ENCODE measurements around the gene HYAL3. TPM values are rescaled to one million over a fixed set of nuclear protein-coding genes. Genes with fewer than 3 reads are reported as not detected.

Gene HYAL3, protein sequence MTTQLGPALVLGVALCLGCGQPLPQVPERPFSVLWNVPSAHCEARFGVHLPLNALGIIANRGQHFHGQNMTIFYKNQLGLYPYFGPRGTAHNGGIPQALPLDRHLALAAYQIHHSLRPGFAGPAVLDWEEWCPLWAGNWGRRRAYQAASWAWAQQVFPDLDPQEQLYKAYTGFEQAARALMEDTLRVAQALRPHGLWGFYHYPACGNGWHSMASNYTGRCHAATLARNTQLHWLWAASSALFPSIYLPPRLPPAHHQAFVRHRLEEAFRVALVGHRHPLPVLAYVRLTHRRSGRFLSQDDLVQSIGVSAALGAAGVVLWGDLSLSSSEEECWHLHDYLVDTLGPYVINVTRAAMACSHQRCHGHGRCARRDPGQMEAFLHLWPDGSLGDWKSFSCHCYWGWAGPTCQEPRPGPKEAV
- 1 to 10 TPM in 1 of 2 donors, under 1 TPM in 1; 0.35 to 1.4 TPM for total RNA-seq

DNA sequence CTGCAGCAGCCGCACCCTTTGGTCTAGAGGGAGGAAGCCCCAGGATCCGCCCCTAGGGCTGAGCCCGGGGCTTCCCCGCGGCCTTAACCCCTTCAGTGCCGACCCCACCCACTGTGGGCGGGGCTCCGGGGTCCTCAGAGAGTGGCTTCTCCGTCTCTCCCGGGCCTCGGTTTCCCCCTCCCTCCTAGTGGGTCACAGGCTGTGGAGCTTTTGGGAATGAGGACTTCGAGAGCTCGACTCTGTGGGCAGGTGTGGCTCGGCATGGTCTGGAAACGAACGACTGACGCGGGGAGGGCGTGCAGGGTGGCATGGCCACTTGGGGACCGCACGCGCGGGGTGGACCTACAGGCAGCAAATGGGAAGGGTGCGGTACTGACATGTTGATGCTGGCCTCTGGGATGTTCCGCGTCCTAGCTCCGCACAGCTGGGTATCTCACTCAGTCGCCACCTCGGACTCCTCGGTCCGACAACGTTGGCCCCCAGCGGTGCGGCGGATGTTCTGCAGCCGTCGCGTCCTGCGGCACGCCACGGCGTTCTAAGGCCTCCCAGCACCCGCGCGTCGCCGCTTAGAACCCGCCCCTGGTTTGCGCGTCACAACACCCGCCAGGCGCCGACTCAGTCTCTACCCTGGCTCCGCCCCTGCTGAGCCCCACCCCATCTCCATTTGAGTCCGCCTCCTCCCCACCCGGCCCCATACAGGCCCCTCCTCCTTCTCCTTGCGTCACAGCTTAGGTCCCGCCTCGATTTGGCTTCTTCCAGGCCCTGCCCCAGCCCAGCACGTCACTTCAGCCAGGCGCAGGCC lies at the start of gene HYAL3, which contains the start of gene NAA80:
Gene HYAL3, minus strand, starts transcription at position 570 of the 802 bp plus-strand sequence. CDS start 3,803 bp downstream, outside the sequence.
Gene NAA80, minus strand, starts transcription at position 570 of the 802 bp plus-strand sequence. CDS start 1,942 bp downstream, outside the sequence.
- TF ChIP-seq, protein P1, sequence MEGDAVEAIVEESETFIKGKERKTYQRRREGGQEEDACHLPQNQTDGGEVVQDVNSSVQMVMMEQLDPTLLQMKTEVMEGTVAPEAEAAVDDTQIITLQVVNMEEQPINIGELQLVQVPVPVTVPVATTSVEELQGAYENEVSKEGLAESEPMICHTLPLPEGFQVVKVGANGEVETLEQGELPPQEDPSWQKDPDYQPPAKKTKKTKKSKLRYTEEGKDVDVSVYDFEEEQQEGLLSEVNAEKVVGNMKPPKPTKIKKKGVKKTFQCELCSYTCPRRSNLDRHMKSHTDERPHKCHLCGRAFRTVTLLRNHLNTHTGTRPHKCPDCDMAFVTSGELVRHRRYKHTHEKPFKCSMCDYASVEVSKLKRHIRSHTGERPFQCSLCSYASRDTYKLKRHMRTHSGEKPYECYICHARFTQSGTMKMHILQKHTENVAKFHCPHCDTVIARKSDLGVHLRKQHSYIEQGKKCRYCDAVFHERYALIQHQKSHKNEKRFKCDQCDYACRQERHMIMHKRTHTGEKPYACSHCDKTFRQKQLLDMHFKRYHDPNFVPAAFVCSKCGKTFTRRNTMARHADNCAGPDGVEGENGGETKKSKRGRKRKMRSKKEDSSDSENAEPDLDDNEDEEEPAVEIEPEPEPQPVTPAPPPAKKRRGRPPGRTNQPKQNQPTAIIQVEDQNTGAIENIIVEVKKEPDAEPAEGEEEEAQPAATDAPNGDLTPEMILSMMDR (IDR thresholded peaks at IDR 0.05), result peak; percentile 50

DNA sequence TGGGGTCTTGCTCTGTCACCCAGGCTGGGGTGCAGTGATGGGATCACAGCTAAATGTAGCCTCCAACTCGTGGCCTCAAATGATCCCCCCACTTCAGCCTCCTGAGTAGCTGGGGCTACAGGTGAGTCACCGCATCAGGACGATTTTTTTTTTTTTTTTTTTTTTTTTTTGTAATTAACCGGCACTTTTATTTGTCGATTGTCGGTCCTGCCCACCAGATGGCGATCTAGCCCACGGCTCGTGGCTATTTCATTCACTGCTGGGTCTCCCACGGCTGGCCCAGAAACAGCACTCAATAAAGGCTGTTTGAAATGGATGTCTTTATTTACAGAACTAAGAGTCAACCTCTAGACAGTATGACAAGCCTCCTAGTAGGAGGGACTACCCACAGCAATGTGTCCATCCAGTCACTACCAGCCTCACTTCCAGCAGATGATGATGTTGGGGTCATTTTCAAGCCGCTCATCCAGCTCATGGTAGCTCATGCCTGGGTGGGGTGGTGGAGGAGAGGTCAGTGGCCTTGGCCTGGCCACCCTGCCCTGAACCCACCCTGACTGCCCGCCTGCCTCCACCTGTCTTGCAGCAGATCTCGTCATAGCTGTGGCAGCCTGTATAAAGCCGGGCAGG lies 48.1 kb upstream of the HYAL3 start:
- H3K4me3 ChIP-seq, result no peak overlapping the region
- DNase-seq (ENCODE audit: low spot score), result no peak

More for the DNA sequence above, at the start of gene HYAL3, which contains the start of gene NAA80:
- peak within 1 kb of the TSS; percentile 94 for H3K4me3 ChIP-seq
- no peaks in the 10 kb centered on the region for H3K9me3 ChIP-seq
- no peaks in the 10 kb centered on the region for H3K27me3 ChIP-seq (replicated peaks; ENCODE audit: insufficient read depth)
- peak within 1 kb of the TSS; percentile 72 to 87 for H3K27ac ChIP-seq
- peak; percentile 99 for DNase-seq (ENCODE audit: low spot score)
- ATAC-seq (ENCODE audit: insufficient number of reproducible peaks, low FRiP score, low read depth), result peak; percentile 82
- no peaks in the 10 kb centered on the region for H3K36me3 ChIP-seq
- H3K4me1 ChIP-seq (ENCODE audit: control insufficient read depth in 1 of 2, low read depth in 2 of 2), result peaks cover 16 to 25% of the 10 kb centered on the region in 2 donors

DNA sequence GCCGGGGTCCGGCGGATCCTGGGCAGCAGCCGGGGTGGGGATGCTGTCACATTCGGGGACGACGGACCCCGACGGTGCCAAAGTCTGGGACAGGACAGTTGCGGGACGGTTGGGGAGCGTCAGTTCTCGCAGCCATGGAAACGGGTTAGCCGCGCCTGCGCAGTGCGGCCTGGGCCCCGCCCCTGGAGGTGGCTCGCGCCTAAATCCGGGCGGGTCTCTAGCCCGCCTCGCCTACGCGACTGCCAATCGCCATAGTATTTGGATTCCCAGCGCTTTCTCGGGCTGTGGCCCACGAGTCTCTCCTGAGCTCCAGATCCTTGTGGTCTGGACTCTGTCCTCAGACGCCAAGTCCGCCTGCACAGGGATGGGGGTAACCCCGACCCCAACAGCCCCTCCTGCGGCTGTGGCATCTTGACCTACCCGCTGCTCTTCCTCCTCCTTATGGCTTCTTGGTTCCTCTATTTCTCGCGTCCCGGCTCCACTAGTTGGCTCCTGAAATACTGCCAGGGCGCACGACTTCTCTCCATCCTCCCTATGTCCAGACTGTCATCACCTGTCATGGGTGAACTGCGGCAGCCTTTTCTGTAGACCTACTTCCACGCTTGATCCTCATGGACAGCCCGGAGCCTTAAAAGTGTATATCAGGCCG lies 46.5 kb upstream of the HYAL3 start, which contains the start of gene ZMYND10:
Gene ZMYND10, minus strand, starts transcription at position 147 of the 649 bp plus-strand sequence. CDS start 153 bp downstream, outside the sequence.
- ATAC-seq (ENCODE audit: insufficient number of reproducible peaks, low FRiP score, low read depth), result no peak
- H3K4me3 ChIP-seq, result peak within 1 kb of the TSS; percentile 66
- no peaks in the 10 kb centered on the region for H3K9me3 ChIP-seq
- no peak within 1 kb of the TSS for H3K27ac ChIP-seq
- no peaks in the 10 kb centered on the region for H3K27me3 ChIP-seq (replicated peaks; ENCODE audit: insufficient read depth)
- H3K36me3 ChIP-seq, result peaks cover 9% of the 10 kb centered on the region
- TF ChIP-seq, protein P1 (IDR thresholded peaks at IDR 0.05), result no peak
- DNase-seq (ENCODE audit: low spot score), result no peak
- H3K4me1 ChIP-seq (ENCODE audit: control insufficient read depth in 1 of 2, low read depth in 2 of 2), result peaks cover 14 to 43% of the 10 kb centered on the region in 2 donors

More for the DNA sequence above, 48.1 kb upstream of the HYAL3 start:
- no peak for ATAC-seq (ENCODE audit: insufficient number of reproducible peaks, low FRiP score, low read depth)
- no peaks in the 10 kb centered on the region for H3K9me3 ChIP-seq
- H3K4me1 ChIP-seq (ENCODE audit: control insufficient read depth in 1 of 2, low read depth in 2 of 2), result peaks cover 16 to 44% of the 10 kb centered on the region in 2 donors
- H3K27ac ChIP-seq, result peak overlapping the region in 1 of 2 donors; percentile 9
- TF ChIP-seq, protein P1 (IDR thresholded peaks at IDR 0.05), result peak; percentile 48
- peaks cover 9% of the 10 kb centered on the region for H3K36me3 ChIP-seq
- no peaks in the 10 kb centered on the region for H3K27me3 ChIP-seq (replicated peaks; ENCODE audit: insufficient read depth)

DNA sequence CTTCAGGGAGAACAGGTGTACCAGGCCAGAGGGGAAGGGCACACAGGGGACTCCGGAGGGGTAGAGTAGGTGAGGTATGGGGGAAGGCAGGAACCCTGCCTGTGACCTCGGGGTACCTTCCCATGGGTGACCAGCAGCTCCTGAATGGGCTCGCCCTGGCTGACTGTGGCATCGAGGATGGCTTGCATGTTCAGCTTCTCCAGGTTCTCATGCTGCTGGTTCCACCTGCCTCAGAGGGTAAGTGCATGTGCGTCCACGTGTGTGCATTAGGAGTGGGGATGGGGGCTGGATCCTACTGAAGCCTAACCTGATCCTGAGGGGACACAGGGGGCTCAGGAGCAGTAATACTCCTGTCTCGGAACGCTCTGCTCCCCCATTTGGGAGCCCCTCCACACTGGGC lies 45.8 kb upstream of the HYAL3 start:
- DNase-seq (ENCODE audit: low spot score) (no peak), ATAC-seq (ENCODE audit: insufficient number of reproducible peaks, low FRiP score, low read depth) (no peak)
- TF ChIP-seq, protein P1 (IDR thresholded peaks at IDR 0.05), result no peak
- no peaks in the 10 kb centered on the region for H3K9me3 ChIP-seq
- H3K4me3 ChIP-seq, result peak overlapping the region; percentile 66
- H3K4me1 ChIP-seq (ENCODE audit: control insufficient read depth in 1 of 2, low read depth in 2 of 2), result peaks cover 14 to 45% of the 10 kb centered on the region in 2 donors
- H3K27me3 ChIP-seq (replicated peaks; ENCODE audit: insufficient read depth), result no peaks in the 10 kb centered on the region
- no peak overlapping the region for H3K27ac ChIP-seq
- H3K36me3 ChIP-seq, result peaks cover 9% of the 10 kb centered on the region

All from thoracic aorta (tissue), 2 donors.